Fibroblast of lung (primary cell): ENCODE data around the gene EXD2.

Experiments used
- EZH2 ChIP-seq: IDR thresholded peaks from 2 replicates; pipeline ENCODE4 v1.5.1; 2012; ENCODE audit warnings: low read length, control low read depth, mild to moderate bottlenecking; ENCODE audit errors: missing control alignments
- TF ChIP-seq, protein P1 (sequence below), 2 donors: IDR thresholded peaks in 1 of 2; conservative IDR thresholded peaks in 1 of 2; 1 replicate in 1 of 2; 2 replicates in 1 of 2; pipeline ENCODE4 v1.5.1; 2011 to 2012; ENCODE audit warnings: low read length in 2 of 2, control low read depth in 1 of 2, inconsistent platforms in 1 of 2, low read depth in 1 of 2, mild to moderate bottlenecking in 1 of 2

DNA sequence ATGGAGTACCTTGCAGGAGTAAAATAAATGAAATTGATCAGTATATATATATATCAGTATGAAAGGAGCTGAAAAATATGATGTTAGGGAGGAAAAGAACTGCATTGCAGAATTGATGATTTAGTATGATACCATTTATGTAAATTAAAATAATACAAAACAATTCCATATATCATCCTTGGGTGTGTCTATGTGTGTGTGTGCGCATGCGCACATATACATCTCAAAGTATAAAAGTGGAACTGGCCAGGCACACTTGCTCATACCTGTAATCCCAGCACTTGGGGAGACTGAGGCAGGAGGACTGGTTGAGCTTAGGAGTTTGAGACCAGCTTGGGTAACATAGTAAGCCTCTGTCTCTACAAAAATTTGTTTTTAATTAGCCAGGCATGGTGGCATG lies 84.0 kb downstream of the EXD2 start:
- no peak for TF ChIP-seq EZH2
- TF ChIP-seq, protein P1, sequence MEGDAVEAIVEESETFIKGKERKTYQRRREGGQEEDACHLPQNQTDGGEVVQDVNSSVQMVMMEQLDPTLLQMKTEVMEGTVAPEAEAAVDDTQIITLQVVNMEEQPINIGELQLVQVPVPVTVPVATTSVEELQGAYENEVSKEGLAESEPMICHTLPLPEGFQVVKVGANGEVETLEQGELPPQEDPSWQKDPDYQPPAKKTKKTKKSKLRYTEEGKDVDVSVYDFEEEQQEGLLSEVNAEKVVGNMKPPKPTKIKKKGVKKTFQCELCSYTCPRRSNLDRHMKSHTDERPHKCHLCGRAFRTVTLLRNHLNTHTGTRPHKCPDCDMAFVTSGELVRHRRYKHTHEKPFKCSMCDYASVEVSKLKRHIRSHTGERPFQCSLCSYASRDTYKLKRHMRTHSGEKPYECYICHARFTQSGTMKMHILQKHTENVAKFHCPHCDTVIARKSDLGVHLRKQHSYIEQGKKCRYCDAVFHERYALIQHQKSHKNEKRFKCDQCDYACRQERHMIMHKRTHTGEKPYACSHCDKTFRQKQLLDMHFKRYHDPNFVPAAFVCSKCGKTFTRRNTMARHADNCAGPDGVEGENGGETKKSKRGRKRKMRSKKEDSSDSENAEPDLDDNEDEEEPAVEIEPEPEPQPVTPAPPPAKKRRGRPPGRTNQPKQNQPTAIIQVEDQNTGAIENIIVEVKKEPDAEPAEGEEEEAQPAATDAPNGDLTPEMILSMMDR (conservative IDR thresholded peaks at IDR 0.05 in 1 of 2, IDR thresholded peaks at IDR 0.05 in 1 of 2; ENCODE audit: low read depth in 1 of 2, low read length in 2 of 2), result no peak
